Activated CD8-positive, alpha-beta memory T cell treated with anti-CD3 and anti-CD28 coated beads for 1 hour (primary cell): ENCODE results near the gene TEX54.

Source experiments
- DNase-seq, 2 donors: peaks; one replicate each; pipeline ENCODE4 v3.0.0-alpha.2; 2020; ENCODE audit warnings: low read depth in 1 of 2; ENCODE audit errors: extremely low read depth in 1 of 2

The TEX54 gene

DNA sequence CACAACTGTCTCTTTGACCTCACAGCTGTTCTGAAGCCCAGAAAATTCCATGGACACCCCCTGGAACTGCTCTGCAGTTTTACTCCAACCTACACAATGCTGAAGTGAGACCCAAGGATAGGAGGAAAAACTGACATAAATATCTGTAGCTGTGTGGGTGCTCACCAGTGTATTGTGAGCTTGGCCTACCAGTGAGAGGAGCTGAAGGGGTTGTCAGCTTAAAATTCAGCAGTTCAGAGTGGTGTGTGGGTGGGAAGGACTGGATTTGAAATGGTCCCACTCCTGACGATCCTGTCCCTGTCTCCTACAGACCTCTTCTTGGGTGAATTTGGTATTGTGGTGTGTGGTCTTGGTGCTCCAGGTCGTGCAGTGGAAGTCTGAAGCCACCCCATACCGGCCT, 43.1 kb downstream of the TEX54 start:
- no peak for DNase-seq

DNA sequence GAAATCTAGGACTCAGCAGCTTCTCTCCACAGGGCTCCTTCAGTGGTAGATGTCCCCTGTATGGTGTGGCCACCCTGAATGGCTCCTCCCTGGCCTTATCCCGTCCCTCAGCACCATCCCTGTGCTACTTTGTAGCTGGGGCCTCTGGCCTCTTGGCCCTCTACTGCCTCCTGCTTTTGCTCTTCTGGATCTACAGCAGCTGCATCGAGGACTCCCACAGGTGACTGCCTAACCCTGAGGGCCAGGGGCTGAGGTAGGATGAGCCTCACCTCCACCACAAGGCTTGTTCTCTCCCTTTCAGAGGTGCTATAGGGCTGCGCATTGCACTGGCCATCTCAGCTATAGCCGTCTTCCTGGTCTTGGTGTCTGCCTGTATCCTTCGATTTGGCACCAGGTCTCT, 43.6 kb downstream of the TEX54 start:
- DNase-seq = no peak

DNA sequence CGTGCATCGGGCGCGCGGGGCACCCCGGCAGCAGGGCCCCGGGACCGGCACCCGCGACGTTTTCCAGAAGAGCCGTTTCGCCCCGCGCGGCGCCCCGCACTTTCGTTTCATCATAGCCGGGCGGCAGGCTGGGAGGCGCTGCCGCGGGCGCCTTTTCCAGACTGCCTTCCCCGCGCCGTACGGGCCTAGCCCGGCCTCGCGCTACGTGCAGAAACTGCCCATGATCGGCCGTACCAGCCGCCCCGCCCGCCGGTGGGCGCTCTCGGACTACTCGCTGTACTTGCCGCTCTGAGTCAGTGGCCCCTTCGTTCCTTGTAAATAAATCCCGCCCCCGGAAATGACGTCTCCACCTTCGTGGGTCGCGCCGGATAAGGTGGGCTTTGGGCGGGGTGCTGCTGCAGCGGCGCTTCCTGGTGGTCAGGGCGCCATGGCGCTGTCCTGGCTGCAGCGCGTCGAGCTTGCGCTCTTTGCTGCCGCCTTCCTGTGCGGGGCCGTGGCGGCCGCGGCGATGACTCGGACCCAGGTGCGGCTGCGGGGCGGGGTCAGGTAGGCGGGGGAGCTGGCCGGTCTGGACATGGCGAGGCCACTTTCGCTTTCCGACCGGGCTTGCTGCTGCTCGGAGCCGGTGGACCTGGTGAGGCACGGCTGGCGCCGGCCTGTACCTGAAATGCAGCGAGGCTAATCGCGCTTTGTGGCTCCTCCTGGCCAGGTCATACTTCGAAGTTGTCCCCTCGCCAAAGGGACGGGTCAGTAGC, 45.5 kb downstream of the TEX54 start, which contains the start of gene TMEM179B:
Gene TMEM179B (plus strand): TSS at position 398 of the 755 bp plus-strand sequence. CDS start 30 bp downstream, at position 428.
- peak; percentile 98 for DNase-seq

DNA sequence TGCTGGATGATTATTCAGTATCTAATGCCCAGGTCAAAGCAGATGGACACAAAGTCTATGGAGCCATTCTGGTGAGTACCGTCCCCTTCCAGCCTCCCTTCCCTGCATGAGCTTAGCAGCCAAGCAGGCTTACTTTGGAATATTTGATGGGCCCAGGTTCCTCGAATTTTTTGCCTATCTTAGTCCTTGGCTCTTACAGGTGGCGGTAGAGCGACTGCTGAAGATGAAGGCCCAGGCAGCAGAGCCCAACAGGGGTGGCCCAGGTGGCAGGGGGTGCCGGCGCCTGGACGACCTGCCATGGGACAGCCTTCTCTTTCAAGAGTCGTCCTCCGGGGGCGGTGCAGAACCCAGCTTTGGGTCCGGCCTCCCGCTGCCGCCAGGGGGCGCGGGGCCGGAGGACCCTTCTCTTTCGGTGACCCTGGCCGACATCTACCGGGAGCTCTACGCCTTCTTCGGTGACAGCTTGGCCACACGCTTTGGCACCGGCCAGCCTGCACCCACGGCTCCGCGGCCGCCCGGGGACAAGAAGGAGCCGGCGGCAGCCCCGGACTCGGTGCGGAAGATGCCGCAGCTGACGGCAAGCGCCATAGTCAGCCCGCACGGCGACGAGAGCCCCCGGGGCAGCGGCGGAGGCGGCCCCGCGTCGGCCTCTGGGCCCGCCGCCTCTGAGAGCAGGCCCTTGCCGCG, 46.2 kb downstream of the TEX54 start:
- DNase-seq = peak; percentile 53 to 77

DNA sequence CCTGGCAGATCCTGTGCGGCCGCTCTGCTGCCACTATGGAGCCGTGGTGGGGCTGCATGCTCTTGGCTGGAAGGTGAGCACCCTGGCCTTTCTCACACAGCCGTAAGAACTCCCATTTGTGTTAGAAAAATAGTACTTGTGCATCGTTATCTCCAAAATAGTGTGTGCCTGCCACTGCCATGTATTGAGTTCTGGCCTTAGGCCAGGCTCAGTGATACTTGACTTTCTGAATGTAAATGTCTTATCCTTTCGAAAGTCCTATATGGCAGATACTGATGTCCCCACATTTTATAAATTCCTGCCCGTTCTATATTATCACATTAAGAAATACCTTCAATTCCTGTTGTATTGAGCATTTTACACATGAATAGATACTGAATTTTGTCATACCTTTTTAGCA, 49.9 kb downstream of the TEX54 start:
- no peak for DNase-seq
